Sigmoid colon (tissue), 7 donors: ENCODE data around the gene CCL2. TPM values are rescaled to one million over a fixed set of nuclear protein-coding genes. Genes with fewer than 3 reads are reported as not detected.

ENCODE experiments used
- DNase-seq: peaks from one replicate; pipeline ENCODE4 v3.0.0-alpha.2; 2019
- H3K27ac ChIP-seq, 4 donors: fragments of 200-600 bp; sonication (generic); one replicate each; pipeline ENCODE4 v1.5.1; 2016 to 2019; ENCODE audit warnings: mild to moderate bottlenecking in 1 of 4
- H3K27me3 ChIP-seq, 3 donors: fragments of 200-600 bp; sonication (generic); one replicate each; pipeline ENCODE4 v1.5.1; 2019; ENCODE audit warnings: mild to moderate bottlenecking in 1 of 3
- H3K36me3 ChIP-seq, 4 donors: fragments of 200-600 bp; sonication (generic); one replicate each; pipeline ENCODE4 v1.5.1; 2016 to 2019
- H3K4me1 ChIP-seq, 4 donors: fragments of 200-600 bp; sonication (generic); one replicate each; pipeline ENCODE4 v1.5.1; 2017 to 2019
- H3K4me3 ChIP-seq, 4 donors: fragments of 200-600 bp; sonication (generic); one replicate each; pipeline ENCODE4 v1.5.1; 2017 to 2019; ENCODE audit warnings: mild to moderate bottlenecking in 2 of 4, moderate library complexity in 1 of 4
- H3K9me3 ChIP-seq, 4 donors: fragments of 200-600 bp in 3 of 4; sonication (generic) in 3 of 4; one replicate each; pipeline versions ENCODE4 v1.5.1 to v1.6.1; 2013 to 2019
- CTCF ChIP-seq, 4 experiments: fragments of 450-650 bp in 3 of 4; fragments of 200-600 bp in 1 of 4; IDR thresholded peaks; one replicate each; pipeline ENCODE4 v1.5.1; 2016 to 2019; ENCODE audit warnings: antibody characterized with exemption in 4 of 4, mild to moderate bottlenecking in 3 of 4, moderate library complexity in 2 of 4
- EP300 ChIP-seq, 4 donors: sonication (generic); formaldehyde crosslinking; IDR thresholded peaks; one replicate each; pipeline ENCODE4 v1.6.1; 2017; ENCODE audit warnings: antibody characterized with exemption in 4 of 4
- POLR2A ChIP-seq, 2 donors: fragments of 450-650 bp; IDR thresholded peaks; one replicate each; pipeline ENCODE4 v1.6.1; 2016; ENCODE audit warnings: antibody characterized with exemption in 2 of 2, mild to moderate bottlenecking in 2 of 2, moderate library complexity in 2 of 2
- POLR2AphosphoS5 ChIP-seq, 4 donors: sonication (generic); formaldehyde crosslinking; IDR thresholded peaks; one replicate each; pipeline ENCODE4 v1.6.1; 2017; ENCODE audit warnings: antibody characterized with exemption in 4 of 4
- WGBS, 2 donors: extraction: QIAGEN DNeasy Blood & Tissue Kit; methylation state at CpG; one replicate each; pipeline ENCODE4 v1.1.7; 2013; 5-methylcytosine and 5-hydroxymethylcytosine counted together
- intact Hi-C: fragments of 100-400 bp; cut with DNase I; formaldehyde crosslinking; loops from one replicate; pipeline ENCODE4 v1.15.1; 2023
- polyA plus RNA-seq, 3 donors: library from polyadenylated mRNA; stranded (reverse); fragments of 200-250 nt; gene quantifications; one replicate each; pipeline ENCODE4 v1.2.3, GENCODE V29; 2013
- total RNA-seq, 4 donors: library from RNA; depleted of rRNA; stranded (reverse); fragments of >200 nt; gene quantifications; one replicate each; pipeline ENCODE4 v1.1.0, GENCODE V29; 2016
- donor health status: healthy with polysubstance abuse.
- donor health status: Bipolar disorder and iron deficiency.
- donor health status: healthy.

Gene CCL2
- total and polyA plus RNA-seq, 7 donors = 24.3 to 862 (median 37.6) TPM

GRCh38 chr17:34252095-34252443 lies 3.0 kb upstream of the CCL2 start:
- Histone ChIP-seq H3K9me3 (no peaks in the 10 kb centered on the region), H3K36me3 (no peaks in the 10 kb centered on the region), H3K4me1 (peaks cover 0 to 96% (median 87%) of the 10 kb centered on the region in 4 donors), H3K4me3 (no peak overlapping the region), H3K27me3 (no peaks in the 10 kb centered on the region), H3K27ac (peak overlapping the region; percentile 80 to 92 (median 84))
- TF ChIP-seq POLR2A (IDR thresholded peaks at IDR 0.05) (no peak), CTCF (IDR thresholded peaks at IDR 0.05) (no peak), POLR2AphosphoS5 (IDR thresholded peaks at IDR 0.05) (no peak), EP300 (IDR thresholded peaks at IDR 0.05) (no peak)
- 38 to 65% methylated on average over 5 of the region's 5 CpGs for WGBS, 2 donors
- no peak for DNase-seq
- intact Hi-C loops = loop anchor here (5.0 kb wide), 1 partner anchor 50 kb away; no protein-coding TSS in a partner anchor

DNA sequence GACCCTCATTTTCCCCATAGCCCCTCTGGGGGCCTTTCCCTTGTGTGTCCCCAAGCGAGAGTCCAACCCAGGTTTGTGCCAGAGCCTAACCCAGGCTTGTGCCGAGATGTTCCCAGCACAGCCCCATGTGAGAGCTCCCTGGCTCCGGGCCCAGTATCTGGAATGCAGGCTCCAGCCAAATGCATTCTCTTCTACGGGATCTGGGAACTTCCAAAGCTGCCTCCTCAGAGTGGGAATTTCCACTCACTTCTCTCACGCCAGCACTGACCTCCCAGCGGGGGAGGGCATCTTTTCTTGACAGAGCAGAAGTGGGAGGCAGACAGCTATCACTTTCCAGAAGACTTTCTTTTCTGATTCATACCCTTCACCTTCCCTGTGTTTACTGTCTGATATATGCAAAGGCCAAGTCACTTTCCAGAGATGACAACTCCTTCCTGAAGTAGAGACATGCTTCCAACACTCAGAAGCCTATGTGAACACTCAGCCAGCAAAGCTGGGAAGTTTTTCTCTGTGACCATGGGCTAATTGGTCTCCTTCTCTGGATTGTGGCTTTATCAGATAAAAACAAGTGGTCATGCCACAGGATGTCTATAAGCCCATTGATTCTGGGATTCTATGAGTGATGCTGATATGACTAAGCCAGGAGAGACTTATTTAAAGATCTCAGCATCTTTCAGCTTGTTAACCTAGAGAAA lies 2.5 kb upstream of the CCL2 start:
- H3K27me3 ChIP-seq = no peaks in the 10 kb centered on the region
- no peak overlapping the region for H3K4me3 ChIP-seq
- 25 to 50% methylated on average over 6 of the region's 6 CpGs for WGBS, 2 donors
- peak in 3 of 4 donors; percentile 18 to 93 (median 69) for TF ChIP-seq EP300 (IDR thresholded peaks at IDR 0.05)
- TF ChIP-seq POLR2A (IDR thresholded peaks at IDR 0.05) = no peak
- TF ChIP-seq POLR2AphosphoS5 (IDR thresholded peaks at IDR 0.05) = peak; percentile 53 to 92 (median 80)
- no peak for TF ChIP-seq CTCF (IDR thresholded peaks at IDR 0.05)
- intact Hi-C loops = loop anchor here (5.0 kb wide), 1 partner anchor 50 kb away; no protein-coding TSS in a partner anchor
- H3K27ac ChIP-seq = peak overlapping the region; percentile 80 to 92 (median 84)
- no peaks in the 10 kb centered on the region for H3K9me3 ChIP-seq
- H3K4me1 ChIP-seq = peaks cover 0 to 94% (median 84%) of the 10 kb centered on the region in 4 donors
- H3K36me3 ChIP-seq = no peaks in the 10 kb centered on the region
- peak; percentile 98 for DNase-seq

DNA sequence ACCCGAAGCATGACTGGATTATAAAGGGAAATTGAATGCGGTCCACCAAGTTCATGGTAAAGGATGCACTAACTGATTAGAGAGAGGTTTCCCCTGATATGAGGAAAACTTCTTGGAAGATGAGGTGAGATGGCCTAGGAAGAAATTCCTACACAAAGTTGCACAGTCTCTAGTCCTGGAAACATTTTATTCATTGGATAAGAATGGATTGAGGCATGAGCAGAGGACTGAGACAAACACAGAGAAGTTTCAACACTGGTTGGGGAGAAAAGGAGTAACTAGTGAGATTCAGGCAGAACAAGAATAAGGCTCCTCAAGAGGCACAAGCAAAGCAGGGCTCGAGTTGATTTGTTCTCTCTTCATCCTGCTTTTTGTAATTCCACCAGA lies 2.0 kb upstream of the CCL2 start:
- H3K4me1 ChIP-seq = peaks cover 0 to 88% (median 79%) of the 10 kb centered on the region in 4 donors
- H3K27ac ChIP-seq = peak overlapping the region; percentile 80 to 92 (median 84)
- no peak for DNase-seq
- no peak overlapping the region for H3K4me3 ChIP-seq
- WGBS, 2 donors = 60 to 78% methylated on average over 3 of the region's 3 CpGs
- no peaks in the 10 kb centered on the region for H3K36me3 ChIP-seq
- TF ChIP-seq POLR2AphosphoS5 (IDR thresholded peaks at IDR 0.05) = no peak
- TF ChIP-seq POLR2A (IDR thresholded peaks at IDR 0.05) = no peak
- TF ChIP-seq EP300 (IDR thresholded peaks at IDR 0.05) = no peak
- H3K27me3 ChIP-seq = no peaks in the 10 kb centered on the region
- no peaks in the 10 kb centered on the region for H3K9me3 ChIP-seq
- intact Hi-C loops = loop anchor here (5.0 kb wide), 1 partner anchor 49 kb away; no protein-coding TSS in a partner anchor

DNA sequence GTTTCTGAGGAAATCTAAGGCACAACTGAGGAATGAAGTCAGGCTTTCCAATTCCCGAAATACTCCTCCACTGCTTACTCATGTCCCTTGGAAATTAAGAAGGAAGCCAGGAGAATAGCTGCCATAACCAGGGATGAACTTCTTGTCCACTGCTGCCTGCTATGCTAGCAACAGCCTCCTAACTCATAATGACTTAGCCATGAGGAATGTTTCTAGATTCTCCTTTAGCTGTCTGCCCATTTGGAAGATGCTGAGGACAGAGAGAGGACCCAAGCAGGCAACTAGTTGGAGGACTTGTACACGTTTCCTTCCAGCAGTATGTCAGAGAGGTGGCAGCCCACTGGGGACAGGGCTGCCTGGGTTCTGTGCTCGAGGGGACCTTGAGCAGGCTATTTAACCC lies 939 bp upstream of the CCL2 start:
- Histone ChIP-seq H3K36me3 (no peaks in the 10 kb centered on the region), H3K27me3 (no peaks in the 10 kb centered on the region), H3K27ac (peak overlapping the region; percentile 80 to 92 (median 84)), H3K4me3 (peak overlapping the region in 2 of 4 donors; percentile 44 to 50), H3K4me1 (peaks cover 0 to 78% (median 69%) of the 10 kb centered on the region in 4 donors), H3K9me3 (no peaks in the 10 kb centered on the region)
- no peak for DNase-seq
- intact Hi-C loops = loop anchor here (5.0 kb wide), 1 partner anchor 48 kb away; no protein-coding TSS in a partner anchor
- TF ChIP-seq CTCF (IDR thresholded peaks at IDR 0.05) = no peak
- no peak for TF ChIP-seq POLR2A (IDR thresholded peaks at IDR 0.05)
- peak in 1 of 4 donors; percentile 67 for TF ChIP-seq EP300 (IDR thresholded peaks at IDR 0.05)
- TF ChIP-seq POLR2AphosphoS5 (IDR thresholded peaks at IDR 0.05) = peak; percentile 40 to 84 (median 75)
- WGBS, 2 donors = 45 to 58% methylated on average over 3 of the region's 3 CpGs

- Histone ChIP-seq H3K9me3 (no peaks in the 10 kb centered on the region), H3K4me1 (peaks cover 0 to 66% (median 56%) of the 10 kb centered on the region in 4 donors), H3K4me3 (peak overlapping the region; percentile 19 to 50 (median 42)), H3K27ac (peak overlapping the region; percentile 80 to 92 (median 84)), H3K36me3 (no peaks in the 10 kb centered on the region), H3K27me3 (no peaks in the 10 kb centered on the region)
- 35 to 40% methylated on average over 5 of the region's 5 CpGs for WGBS, 2 donors
- no peak for DNase-seq
- intact Hi-C loops = loop anchor here (1.0 kb wide), 1 partner anchor 55 kb away; no protein-coding TSS in a partner anchor
- TF ChIP-seq CTCF (IDR thresholded peaks at IDR 0.05) (no peak), EP300 (IDR thresholded peaks at IDR 0.05) (no peak), POLR2A (IDR thresholded peaks at IDR 0.05) (peak; percentile 0 to 22), POLR2AphosphoS5 (IDR thresholded peaks at IDR 0.05) (no peak)
Observed at GRCh38 chr17:34255381-34255732, 272 bp downstream of the CCL2 start.
